ENCODE results near the gene ADAMTSL1. TPM values are rescaled to one million over a fixed set of nuclear protein-coding genes. Genes with fewer than 3 reads are reported as not detected.
A peak's percentile ranks its signal among the peaks of the same experiment; 100 is the strongest.
"Not testable (repeated sequence)": the region's sequence is repeated elsewhere in the genome, so short reads cannot be mapped to it uniquely, and the experiment has no call there.

ADAMTSL1 gene
- total RNA-seq, 1 experiment from 2014 or later = 25.5 TPM

DNA sequence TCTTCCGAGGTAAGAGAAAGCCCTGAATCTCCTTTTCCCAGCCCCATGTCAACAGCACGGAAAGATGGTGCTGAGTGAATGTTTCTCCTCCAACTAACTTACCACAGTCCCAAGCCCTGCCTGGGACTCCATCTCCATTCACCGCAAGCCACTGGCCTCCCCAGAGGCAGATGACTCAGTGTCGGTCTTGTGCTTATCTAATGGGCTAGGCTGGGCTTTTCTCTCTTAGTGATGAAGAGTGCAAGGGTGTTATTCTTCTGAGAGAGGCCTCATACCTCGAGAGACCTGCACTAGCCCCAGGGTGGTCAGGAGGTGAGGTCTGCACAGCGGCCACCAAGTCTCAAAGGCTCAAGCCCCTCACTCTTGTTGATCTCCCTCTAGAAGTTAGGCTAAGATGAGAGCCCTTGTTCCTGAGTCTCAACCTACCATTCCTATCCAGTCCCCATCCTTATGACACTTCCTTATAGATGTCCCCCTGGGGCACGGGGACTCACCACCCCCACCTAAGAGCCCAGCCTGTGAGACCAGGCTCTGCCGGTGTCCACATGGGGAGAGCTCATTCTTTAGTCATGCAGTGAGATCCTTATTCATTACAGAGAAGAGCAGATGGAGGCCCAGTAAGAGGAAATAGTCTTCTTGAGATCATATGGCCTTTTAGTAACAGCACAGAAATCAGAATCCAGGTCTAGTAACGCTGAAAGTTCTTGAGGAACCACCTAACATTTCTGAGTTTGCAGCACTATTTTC lies 432.1 kb downstream of the ADAMTSL1 start:
- DNase-seq (ENCODE audit: low spot score) = no peak

DNA sequence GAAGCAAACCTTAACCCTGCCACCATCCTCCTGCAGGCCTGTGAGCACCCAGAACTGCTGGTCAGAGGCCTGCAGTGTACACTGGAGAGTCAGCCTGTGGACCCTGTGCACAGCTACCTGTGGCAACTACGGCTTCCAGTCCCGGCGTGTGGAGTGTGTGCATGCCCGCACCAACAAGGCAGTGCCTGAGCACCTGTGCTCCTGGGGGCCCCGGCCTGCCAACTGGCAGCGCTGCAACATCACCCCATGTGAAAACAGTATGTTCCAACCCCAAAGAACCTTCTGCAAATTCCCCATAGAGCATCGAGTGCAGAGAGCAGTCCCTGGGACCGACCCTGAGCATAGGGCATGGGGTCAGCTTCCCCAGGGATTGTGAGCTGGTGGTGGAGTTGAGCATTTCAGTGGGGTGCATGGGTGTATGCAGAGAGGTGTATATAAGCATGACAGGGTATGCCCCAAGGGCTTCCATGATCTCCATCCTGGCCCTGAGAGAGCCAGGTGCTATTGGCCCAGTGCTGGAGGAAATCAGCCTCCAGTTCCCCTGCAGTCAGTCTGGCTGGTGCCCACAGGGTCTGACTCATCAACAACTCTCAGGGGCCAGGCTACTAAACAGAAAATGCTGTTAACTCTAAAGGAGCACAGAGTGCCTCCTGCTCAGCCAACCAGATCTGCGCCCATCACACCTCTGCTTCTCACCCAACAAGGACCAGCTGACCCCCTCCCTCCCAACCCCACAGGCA lies 432.9 kb downstream of the ADAMTSL1 start:
- DNase-seq (ENCODE audit: low spot score) = peak; percentile 35

DNA sequence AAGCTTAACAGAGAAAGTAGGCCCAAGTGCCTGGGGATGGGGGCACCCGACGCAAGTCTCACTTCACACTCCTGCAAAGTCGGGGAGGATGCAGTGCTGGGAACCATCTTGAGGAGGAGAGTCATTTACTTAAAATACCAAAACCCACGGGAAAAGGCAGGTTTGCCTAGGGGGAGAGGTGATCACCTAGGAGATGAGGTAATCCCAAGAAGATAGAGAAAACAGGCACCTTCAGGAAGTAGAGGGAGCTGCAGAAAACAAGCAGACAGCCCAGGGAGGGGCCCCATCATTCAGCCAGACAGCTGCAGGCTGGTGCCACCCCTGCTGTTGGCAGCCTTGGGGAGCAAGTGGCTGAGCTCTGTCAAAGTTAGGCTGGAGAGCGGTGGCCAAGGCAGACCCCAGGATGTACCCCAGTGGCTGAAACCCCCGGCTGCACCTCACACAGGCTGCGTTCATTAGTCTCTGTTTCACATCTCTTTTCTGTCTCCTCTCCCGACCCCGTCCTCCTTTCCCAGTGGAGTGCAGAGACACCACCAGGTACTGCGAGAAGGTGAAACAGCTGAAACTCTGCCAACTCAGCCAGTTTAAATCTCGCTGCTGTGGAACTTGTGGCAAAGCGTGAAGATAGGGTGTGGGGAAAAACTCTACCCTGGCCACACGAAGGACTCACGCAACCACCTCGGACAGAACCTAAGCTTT lies 434.1 kb downstream of the ADAMTSL1 start:
- DNase-seq (ENCODE audit: low spot score) = no peak

DNA sequence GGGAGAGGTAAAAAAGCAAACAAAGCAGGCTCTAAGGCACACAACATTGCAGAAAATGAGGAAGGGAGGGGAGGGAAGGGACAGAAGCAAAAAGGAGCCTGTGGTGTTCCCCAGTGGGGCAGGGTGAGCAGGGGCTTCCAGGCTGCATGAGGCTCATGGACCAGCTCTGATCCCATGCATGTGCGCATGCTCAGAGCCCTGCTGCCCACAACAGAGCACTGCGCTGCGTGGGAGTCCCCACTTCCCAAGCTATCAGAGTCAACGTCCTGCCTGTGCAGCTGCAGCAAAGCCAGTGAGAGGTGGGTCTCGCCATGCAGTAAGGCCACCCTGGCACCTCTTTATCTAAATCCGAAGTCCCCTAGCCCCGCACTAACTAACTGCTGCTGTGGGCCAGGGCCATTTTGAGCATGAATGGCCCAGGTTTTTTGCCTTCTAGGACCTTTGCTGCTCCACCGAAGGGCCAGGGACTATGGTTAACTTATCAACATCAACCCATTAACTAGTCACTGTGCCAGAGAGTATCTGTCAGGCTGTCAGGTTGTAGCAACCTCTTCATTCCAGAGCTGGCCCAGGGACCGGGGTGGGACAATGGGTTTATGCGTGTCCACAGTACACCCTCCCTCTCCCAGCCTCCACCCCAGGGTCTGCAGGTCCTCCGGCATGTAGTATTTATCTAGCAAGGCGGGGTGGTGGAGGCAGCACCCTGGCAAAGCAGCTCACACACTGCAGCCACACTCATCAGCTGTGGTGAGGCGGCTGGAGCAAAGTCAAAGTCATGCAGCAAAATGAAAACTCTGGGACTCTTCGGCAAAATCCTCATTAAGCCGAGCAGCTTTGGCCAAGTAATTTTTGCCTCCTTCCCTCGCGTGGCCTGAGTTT lies 435.4 kb downstream of the ADAMTSL1 start:
- no peak for DNase-seq (ENCODE audit: low spot score)

DNA sequence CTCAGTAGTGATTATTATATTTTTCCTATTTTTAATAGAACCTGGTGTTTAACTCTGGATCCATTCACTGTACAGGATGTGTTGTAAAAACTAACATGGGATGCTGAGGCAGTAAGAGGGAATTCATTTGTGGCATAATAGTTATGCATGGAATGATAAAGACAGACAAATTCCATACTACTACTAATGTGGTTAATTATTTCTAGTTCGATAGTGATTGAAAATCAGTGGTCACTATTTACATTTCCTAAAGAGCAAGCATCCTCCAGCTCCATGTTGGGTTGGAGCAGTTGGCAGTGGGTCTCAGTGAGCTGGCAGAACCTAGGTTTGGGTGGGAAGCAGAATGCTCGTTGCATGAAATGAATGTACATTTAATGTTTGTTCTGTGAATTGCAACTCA lies 436.5 kb downstream of the ADAMTSL1 start:
- no peak for DNase-seq (ENCODE audit: low spot score)

DNA sequence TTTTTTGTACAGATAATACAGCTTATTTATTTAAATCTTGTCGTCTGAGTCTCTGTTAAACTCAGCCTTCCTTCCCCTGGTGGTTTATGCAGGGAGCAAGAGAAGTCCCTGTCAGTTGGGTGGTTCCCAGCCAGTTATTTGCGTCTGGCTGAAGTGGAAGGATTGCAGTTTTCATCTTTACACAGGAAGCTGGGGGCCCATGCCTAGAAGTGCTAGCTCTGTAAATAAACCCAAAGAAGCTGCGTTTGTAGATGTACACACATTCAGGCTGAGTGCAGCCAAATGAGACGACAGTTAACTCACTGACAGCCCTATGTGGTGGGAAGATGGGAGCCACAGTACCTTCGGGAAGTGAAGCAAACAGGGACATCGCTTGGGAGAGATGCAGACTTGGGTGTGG lies 437.0 kb downstream of the ADAMTSL1 start:
- no peak for DNase-seq (ENCODE audit: low spot score)

DNA sequence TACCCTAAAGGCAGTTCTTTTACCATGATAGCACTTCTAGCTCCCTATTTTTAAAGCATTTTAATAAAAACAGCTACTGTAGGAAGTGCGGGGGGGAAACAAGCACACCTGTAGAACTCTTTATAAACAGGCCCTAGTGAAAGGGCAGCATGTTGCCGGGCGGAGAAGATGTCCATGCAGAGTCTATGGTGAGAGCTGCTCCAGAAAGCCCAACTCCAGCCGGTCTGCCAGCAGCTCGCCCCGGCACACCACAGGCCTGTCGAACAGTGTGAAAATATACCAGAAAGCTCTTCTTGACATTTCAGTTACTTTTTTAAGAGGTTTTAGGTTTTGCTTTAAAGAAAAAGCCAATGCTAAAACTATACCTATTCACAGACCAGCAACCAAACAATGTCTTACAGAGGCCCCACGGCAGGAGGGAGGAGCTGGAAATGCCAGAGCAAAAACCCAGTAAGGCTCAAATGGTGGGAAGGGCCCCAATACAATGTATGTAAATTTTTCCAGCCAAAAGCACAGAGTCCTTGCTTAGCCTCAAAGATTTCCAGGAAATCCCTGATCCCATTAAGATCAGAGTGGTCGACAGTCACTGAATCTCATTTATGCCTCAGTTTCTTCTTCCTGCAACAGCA lies 437.9 kb downstream of the ADAMTSL1 start:
- DNase-seq (ENCODE audit: low spot score) = no peak

DNA sequence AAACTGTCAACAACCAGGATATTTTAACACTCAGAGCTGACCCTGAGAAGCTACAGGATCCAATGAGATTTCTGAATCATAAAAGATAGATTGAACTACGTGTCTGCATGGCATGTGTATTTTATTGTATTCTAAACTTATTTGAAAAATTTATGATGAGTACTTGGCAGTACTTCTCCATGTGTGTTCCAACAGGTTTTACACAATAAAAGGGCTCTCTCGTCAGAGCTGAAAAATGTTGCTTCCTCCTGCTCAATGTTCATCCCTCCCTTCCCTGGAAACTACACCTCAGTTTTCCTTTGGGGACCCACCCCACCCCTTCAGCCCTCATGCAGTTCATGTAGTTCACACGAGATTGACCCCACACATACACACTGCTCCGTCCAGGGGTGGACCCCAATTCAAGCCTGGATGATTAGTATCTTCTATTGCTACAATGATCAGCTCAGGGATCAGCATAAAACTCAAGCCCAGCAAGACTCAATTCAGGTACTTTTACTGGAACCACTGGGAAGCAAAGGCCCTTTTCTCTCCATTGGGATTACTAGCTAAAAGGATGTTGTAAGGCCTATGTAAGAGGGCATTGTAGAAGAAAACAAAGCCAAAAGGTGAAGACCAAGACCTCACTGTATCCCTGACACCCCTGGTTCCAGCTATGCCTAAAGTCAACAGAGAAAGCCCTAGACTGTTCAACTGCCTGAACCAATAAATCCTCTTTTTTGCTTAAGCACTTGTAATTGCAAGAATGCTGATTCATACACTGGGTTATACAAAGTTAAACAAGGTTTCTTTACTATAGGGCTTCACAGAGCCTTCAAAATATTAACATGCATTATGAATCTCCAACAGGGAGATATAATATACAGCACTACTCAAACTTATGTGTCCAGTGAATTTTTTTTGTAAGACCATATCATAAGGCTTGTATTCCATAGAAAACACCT lies 446.5 kb downstream of the ADAMTSL1 start:
- no peak for DNase-seq (ENCODE audit: low spot score)

DNA sequence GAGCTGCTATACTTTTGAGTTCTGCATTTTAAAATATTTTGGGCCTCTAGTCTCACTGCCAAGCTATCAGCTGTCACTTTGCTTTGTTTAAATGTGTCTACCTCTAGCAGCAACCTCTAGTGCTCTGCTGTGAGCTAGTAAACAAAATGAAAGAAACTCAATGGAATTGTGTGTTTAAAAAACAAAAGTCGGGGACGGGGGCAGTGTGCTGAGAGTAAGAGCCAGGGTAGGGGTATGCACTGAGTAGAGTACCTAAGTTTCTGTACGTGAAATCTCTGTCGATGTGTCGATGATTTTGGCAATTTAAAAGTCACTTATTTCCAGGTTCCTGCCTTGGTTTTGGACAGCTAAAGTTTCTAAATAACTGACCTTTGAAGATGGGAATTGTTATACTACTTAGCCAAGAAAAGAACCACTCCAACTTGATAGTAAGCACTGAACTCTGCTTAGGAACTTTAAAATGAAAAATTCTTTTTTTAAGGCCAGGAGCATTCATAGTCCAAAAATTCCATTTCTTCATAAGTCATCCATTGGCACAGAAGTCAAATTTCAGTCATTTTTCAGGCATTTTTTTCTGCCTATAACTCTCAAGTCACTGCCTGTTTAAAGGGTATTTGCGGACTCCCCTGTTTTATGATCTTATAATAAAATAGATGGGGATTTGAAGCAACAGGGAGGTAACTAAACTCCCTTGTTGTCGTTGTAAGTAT lies 447.6 kb downstream of the ADAMTSL1 start:
- DNase-seq (ENCODE audit: low spot score) = no peak

DNA sequence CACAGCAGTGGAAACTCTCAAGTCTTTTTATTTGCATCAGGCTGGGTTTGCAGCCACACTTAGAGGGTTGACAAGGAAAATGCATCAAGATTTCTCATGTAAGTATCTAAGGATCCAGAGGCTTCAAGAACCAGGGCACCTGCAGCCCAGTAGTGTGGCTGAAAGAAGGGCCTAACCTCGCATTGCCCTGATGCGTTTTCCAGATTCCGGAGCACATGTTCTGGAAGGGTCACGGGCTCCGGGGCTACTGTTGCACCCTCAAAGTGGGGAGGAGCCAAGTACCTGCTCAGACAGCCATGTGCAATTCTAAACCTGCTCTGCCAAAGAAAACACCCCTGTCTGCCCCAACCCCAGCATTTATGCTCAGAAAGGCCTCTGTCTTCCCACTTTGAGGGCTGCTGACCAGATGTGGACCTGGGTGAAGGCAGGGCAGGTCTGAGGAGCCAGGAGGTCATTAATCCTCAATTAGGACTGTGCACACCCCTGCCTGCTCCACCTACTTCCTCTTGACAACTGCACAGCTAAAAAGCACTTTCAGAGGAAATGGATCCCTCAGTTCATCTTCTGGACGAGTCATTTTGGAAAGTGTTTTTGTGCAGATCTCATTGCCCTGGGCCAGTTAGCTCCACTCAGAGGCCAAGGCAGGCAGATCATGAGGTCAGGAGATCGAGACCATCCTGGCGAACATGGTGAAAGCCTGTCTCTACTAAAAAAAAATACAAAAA lies 448.4 kb downstream of the ADAMTSL1 start:
- DNase-seq (ENCODE audit: low spot score) = no peak

DNA sequence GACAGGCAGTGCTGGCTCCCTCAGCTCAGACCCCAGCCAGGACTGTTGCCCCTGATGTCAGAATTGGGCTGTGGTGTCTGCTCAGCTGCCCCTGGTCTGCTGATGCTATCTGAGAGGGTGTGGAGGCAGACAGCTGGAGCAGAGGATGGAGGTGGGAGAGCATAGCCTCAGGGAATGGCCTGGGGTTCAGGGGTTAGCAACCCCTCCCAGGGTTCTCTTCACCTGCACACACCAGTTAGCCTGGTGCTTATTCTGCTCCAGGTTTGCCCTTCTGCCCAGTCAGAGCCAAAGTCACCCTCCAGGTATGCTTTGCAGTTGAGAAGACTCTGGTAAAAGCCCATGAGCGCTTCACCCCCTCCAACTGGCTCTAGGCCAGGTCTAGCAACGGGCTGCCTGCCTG lies 449.2 kb downstream of the ADAMTSL1 start:
- DNase-seq (ENCODE audit: low spot score) = no peak

DNA sequence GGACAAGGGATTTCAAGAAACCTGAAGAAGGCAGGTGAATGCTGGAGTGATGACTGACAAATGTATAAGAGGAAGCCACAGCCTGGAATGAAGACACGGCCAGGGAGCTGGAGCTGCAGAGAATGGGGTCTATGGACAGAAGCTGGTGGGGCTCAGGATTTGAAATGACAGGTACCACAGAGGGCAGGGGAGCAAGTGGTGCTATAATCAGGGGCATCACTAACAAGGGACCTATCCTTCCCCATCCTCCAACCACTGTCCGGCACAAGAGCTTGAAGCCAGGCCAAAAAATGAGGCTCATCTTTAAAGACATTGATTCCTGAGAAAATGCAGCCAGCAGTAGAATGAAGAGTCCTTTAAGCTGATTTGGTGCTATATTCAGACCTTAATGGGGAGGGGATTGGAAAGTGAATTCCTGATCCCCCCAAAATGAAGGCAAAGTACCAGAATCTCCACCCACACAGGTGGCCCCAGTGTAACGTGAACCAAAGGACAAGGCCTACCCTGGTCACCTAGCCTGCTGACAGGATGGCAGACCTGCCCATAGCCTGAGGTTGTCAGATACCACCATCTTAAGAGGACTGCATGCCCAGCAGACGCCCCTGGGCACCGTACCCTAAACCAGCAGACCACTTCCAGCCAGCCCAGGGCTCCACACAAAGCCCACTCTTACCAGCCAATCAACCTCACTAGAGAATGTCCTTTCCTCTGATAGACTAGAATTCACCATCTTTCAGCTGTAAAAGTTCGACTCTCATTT lies 449.9 kb downstream of the ADAMTSL1 start:
- DNase-seq (ENCODE audit: low spot score) = no peak

DNA sequence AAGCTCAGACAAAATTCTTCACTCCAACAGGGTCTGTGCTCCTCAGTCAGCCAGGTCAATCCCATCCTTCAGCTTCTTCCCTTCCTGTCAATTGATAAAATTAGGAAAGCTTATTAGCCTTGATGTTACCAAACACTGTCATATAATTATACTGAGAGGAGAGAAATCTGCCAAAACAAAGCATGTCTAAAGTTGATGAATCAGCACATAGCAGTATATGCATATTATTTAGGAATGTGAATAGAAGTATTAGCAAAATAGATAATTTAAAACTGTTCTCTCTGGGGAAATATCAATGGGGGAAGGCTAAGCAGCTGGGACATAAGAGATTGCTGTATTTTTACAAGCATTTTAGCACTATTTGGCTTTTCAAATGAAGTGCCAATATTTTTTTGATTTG lies 451.9 kb downstream of the ADAMTSL1 start:
- no peak for DNase-seq (ENCODE audit: low spot score)

DNA sequence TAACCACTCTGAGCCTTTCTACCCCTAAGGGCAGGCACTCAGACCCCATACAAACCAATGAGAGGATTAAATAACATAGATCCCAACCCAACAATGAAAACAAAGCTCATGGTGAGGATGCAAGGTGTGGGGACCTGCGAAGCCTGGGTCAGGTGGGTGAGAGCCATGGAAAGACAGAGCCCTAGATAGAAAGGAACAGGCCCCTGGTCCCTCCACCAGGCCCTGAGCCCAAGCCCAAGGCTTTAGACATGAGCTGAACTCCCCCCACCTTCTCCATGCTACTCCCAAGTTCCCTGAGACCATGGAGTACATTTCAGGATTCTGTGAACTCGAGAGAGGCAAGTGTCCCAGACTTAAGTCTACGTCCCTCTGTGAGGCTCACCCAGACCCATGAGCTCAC lies 452.6 kb downstream of the ADAMTSL1 start:
- no peak for DNase-seq (ENCODE audit: low spot score)

DNA sequence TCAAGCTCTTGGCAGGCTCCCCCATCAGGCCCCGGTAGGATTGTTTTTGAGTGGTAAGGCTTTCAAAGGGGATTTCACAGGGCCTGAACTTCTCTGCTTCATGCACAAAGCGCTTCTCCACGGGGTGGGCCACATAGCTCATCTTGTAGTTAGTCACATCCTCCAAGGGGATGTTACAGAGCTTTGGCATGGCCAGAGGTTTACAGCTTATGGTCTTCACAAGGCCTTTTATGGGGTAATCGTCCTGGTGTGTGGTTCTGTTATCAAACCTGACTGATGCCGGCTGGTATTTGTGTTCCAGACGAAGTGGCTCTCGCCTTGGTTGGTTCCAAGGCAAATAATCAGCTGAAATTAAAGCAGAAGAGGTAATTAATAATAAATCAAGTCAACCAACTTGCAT lies 454.8 kb downstream of the ADAMTSL1 start:
- DNase-seq (ENCODE audit: low spot score) = no peak

DNA sequence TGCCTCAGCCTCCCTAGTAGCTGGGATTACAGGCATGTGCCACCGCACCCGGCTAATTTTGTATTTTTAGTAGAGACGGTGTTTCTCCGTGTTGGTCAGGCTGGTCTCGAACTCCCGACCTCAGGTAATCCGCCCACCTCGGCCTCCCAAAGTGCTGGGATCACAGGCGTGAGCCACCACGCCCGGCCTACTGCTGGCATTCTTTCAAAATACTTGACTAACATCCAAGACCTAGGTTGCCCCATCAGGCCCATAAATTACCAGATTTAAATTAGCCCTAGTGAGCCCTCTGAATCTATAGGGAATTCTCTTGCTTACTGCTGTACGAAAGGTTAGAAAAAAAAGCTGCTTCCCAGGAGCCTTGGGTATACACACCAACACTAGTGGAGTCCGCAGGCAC lies 456.7 kb downstream of the ADAMTSL1 start:
- not testable (repeated sequence) for DNase-seq (ENCODE audit: low spot score)

DNA sequence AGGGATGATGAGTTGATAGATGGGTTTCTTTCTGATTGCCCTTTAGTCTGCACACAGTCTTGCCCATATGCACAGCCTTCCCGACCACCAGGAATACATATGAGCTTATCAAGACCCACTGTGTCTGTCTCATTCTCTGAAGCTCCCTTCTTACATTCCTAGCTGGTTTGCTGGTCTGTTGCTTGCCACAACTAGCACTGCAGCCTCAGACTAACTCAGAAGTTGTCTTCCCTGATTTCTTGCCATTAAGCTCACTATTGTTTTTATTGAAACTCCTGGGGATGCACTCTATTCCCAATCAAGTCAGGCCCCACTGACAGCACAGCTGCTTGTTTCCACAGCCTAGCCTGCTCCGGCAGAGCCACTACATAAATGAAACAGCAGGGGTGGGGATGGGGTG lies 461.6 kb downstream of the ADAMTSL1 start:
- DNase-seq (ENCODE audit: low spot score) = no peak

All from H4 (cell line).